DOHH2 (cell line): ENCODE data around the gene CD28.

Source experiments
- CTCF ChIP-seq: fragments of 200-600 bp; sonication (generic); IDR thresholded peaks from one replicate; pipeline ENCODE4 v1.5.1; 2014; ENCODE audit warnings: antibody characterized with exemption, mild to moderate bottlenecking, low read depth, low read length; ENCODE audit not compliant: poor library complexity, severe bottlenecking
- EZH2phosphoT487 ChIP-seq: fragments of 200-600 bp; sonication (generic); IDR thresholded peaks from 2 replicates; pipeline ENCODE4 v1.6.1; 2017; ENCODE audit warnings: borderline replicate concordance, mild to moderate bottlenecking, antibody characterized with exemption, low read length, moderate library complexity, mixed read lengths

GRCh38 chr2:203715744-203716143, 9.3 kb downstream of the CD28 start:
- no peak for TF ChIP-seq CTCF
- no peak for TF ChIP-seq EZH2phosphoT487
